ENCODE results near the gene ALG6. TPM values are rescaled to one million over a fixed set of nuclear protein-coding genes. Genes with fewer than 3 reads are reported as not detected.

The ALG6 gene
- total RNA-seq, 1 donor from 2014 or later: 8.4 TPM

- Mint-ChIP-seq H3K36me3 (ENCODE audit: unreplicated experiment) (peaks cover 4% of the 10 kb centered on the region), H3K27ac (ENCODE audit: unreplicated experiment) (no peak overlapping the region), H3K27me3 (ENCODE audit: unreplicated experiment) (peaks cover 46% of the 10 kb centered on the region), H3K9me3 (ENCODE audit: unreplicated experiment) (peaks cover 15% of the 10 kb centered on the region), H3K4me3 (ENCODE audit: unreplicated experiment) (peak overlapping the region; percentile 75), H3K4me1 (ENCODE audit: low read depth, unreplicated experiment) (peaks cover 11% of the 10 kb centered on the region)
- peak; percentile 28 for DNase-seq
- TF ChIP-seq, protein P1, sequence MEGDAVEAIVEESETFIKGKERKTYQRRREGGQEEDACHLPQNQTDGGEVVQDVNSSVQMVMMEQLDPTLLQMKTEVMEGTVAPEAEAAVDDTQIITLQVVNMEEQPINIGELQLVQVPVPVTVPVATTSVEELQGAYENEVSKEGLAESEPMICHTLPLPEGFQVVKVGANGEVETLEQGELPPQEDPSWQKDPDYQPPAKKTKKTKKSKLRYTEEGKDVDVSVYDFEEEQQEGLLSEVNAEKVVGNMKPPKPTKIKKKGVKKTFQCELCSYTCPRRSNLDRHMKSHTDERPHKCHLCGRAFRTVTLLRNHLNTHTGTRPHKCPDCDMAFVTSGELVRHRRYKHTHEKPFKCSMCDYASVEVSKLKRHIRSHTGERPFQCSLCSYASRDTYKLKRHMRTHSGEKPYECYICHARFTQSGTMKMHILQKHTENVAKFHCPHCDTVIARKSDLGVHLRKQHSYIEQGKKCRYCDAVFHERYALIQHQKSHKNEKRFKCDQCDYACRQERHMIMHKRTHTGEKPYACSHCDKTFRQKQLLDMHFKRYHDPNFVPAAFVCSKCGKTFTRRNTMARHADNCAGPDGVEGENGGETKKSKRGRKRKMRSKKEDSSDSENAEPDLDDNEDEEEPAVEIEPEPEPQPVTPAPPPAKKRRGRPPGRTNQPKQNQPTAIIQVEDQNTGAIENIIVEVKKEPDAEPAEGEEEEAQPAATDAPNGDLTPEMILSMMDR (IDR thresholded peaks at IDR 0.05; ENCODE audit: partially characterized antibody, unreplicated experiment): no peak
Observed at GRCh38 chr1:63326106-63326472, 41.3 kb upstream of the ALG6 start.

- Mint-ChIP-seq H3K36me3 (ENCODE audit: unreplicated experiment) (peaks cover under 1% of the 10 kb centered on the region), H3K4me3 (ENCODE audit: unreplicated experiment) (peak overlapping the region; percentile 75), H3K9me3 (ENCODE audit: unreplicated experiment) (peaks cover 11% of the 10 kb centered on the region), H3K4me1 (ENCODE audit: low read depth, unreplicated experiment) (peaks cover 5% of the 10 kb centered on the region), H3K27me3 (ENCODE audit: unreplicated experiment) (peaks cover 40% of the 10 kb centered on the region), H3K27ac (ENCODE audit: unreplicated experiment) (no peak overlapping the region)
- TF ChIP-seq, protein P1 (IDR thresholded peaks at IDR 0.05; ENCODE audit: partially characterized antibody, unreplicated experiment): no peak
- peak; percentile 54 for DNase-seq
Observed at GRCh38 chr1:63326473-63327380, 40.7 kb upstream of the ALG6 start.

DNA sequence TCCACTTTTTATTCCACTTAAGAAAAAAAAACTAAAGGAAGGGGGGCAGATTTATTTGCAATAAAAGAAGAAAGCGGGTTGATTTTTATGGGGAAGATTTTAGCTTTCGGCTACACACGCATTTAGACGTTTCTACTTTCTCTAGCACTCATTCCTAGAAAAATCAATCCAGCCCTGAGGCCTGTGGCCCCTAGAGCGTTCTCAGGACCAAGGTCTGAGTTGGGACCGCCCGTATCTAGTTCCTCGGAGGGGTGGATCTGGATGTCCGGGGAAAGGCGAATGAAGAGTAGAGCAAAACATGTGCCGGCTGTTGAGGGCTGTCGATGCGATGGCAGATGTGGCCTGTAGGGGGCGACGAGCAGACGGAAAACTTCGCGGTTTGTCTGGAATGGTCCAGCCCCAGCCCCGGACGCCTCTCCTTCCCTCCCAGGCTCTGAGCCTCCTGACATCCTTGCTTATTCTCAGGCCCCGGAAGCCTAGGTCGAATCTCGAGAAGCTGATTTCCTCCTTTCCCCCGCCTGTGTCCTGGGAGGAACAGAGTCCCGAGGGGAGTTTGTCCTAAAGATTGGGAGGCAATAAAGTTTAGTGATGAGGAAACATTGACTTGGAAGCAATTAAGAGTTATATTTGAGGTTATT, 39.9 kb upstream of the ALG6 start:
- H3K4me3 Mint-ChIP-seq (ENCODE audit: unreplicated experiment): no peak overlapping the region
- TF ChIP-seq, protein P1 (IDR thresholded peaks at IDR 0.05; ENCODE audit: partially characterized antibody, unreplicated experiment): peak; percentile 96
- DNase-seq: peak; percentile 86

GRCh38 chr1:63328122-63328521, 39.3 kb upstream of the ALG6 start:
- Mint-ChIP-seq H3K27me3 (ENCODE audit: unreplicated experiment) (peaks cover 35% of the 10 kb centered on the region), H3K4me1 (ENCODE audit: low read depth, unreplicated experiment) (peaks cover 5% of the 10 kb centered on the region), H3K27ac (ENCODE audit: unreplicated experiment) (no peak overlapping the region), H3K36me3 (ENCODE audit: unreplicated experiment) (no peaks in the 10 kb centered on the region), H3K4me3 (ENCODE audit: unreplicated experiment) (no peak overlapping the region), H3K9me3 (ENCODE audit: unreplicated experiment) (peaks cover 10% of the 10 kb centered on the region)
- no peak for DNase-seq
- TF ChIP-seq, protein P1 (IDR thresholded peaks at IDR 0.05; ENCODE audit: partially characterized antibody, unreplicated experiment): no peak

More for the DNA sequence above, 39.9 kb upstream of the ALG6 start:
- peaks cover 35% of the 10 kb centered on the region for H3K27me3 Mint-ChIP-seq (ENCODE audit: unreplicated experiment)
- peaks cover 5% of the 10 kb centered on the region for H3K4me1 Mint-ChIP-seq (ENCODE audit: low read depth, unreplicated experiment)
- no peak overlapping the region for H3K27ac Mint-ChIP-seq (ENCODE audit: unreplicated experiment)
- H3K9me3 Mint-ChIP-seq (ENCODE audit: unreplicated experiment): peaks cover 10% of the 10 kb centered on the region
- H3K36me3 Mint-ChIP-seq (ENCODE audit: unreplicated experiment): no peaks in the 10 kb centered on the region

DNA sequence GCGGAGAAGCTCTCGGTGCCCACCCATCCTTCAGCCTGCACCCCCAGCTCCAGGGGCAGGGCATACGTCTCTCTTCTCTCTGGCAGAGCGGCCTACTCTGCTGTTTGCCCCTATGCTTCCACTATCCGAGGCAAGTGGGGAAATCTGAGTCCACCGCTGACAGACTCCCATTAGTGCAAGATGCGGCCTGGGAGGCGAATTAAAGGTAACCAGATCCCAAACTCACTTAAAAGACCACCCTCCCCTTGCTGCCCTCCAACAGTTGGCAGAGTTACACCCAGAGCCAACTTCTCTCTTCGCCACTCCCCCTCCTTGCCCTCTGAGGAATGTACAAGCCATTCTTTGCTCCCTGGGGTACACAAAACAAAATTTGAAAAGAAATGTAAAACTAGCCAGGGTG, 38.6 kb upstream of the ALG6 start:
- no peak overlapping the region for H3K27ac Mint-ChIP-seq (ENCODE audit: unreplicated experiment)
- no peak for DNase-seq
- H3K4me1 Mint-ChIP-seq (ENCODE audit: low read depth, unreplicated experiment): peaks cover 5% of the 10 kb centered on the region
- peaks cover 10% of the 10 kb centered on the region for H3K9me3 Mint-ChIP-seq (ENCODE audit: unreplicated experiment)
- no peaks in the 10 kb centered on the region for H3K36me3 Mint-ChIP-seq (ENCODE audit: unreplicated experiment)
- peaks cover 35% of the 10 kb centered on the region for H3K27me3 Mint-ChIP-seq (ENCODE audit: unreplicated experiment)
- TF ChIP-seq, protein P1 (IDR thresholded peaks at IDR 0.05; ENCODE audit: partially characterized antibody, unreplicated experiment): no peak
- no peak overlapping the region for H3K4me3 Mint-ChIP-seq (ENCODE audit: unreplicated experiment)

Data from glutamatergic neuron (in vitro differentiated cells).